Measurements from ENCODE around the gene OGG1.

The OGG1 gene

DNA sequence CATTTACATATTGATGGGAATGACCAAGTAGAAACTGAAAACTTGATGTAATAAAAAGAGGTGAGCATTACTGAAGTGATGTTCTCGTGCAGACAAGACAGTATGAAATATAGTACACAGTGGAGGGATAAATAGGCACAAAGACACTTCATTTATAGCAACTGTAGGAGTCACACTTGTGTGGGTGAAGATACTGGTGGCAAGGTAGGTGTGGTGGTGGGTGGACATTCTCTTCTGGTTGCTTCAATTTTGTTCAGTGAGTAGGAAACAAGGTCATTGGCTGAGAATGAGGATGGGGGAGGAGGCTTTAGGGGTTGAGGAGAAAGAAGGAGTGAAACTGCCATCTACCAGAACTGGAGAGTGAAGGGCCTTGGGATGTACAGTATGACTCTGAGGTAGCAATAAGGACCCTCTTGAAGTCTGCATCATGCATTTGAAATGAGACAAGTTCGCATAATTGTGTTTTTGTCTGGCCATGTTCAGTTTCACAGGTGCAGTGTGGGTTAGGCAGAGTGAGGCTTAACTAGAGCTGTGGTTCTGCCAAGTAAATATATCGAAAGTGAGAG is 39.5 kb upstream of the OGG1 start:
- H3K27me3 ChIP-seq (ENCODE audit: control insufficient read depth in 3 of 3, insufficient read depth in 3 of 3, low read depth in 1 of 3, low read length in 3 of 3), result peaks cover 0 to 12% (median 4%) of the 10 kb centered on the region in 3 experiments
- no peak overlapping the region for H4K91ac ChIP-seq (ENCODE audit: low read depth, low read length, poor library complexity)
- H3K36me3 ChIP-seq (replicated peaks in 1 of 2; ENCODE audit: control insufficient read depth in 2 of 2, insufficient read depth in 2 of 2, low read length in 2 of 2), result no peaks in the 10 kb centered on the region
- no peak overlapping the region for H3K4ac ChIP-seq (ENCODE audit: low read length)
- no peak overlapping the region for H3K4me3 ChIP-seq (ENCODE audit: low read length in 2 of 2)
- no peaks in the 10 kb centered on the region for H3K9me3 ChIP-seq (replicated peaks in 1 of 2; ENCODE audit: control insufficient read depth in 2 of 2, insufficient read depth in 1 of 2, low read depth in 1 of 2, low read length in 2 of 2)
- H2BK15ac ChIP-seq (ENCODE audit: low read length), result no peak overlapping the region
- no peak overlapping the region for H3K27ac ChIP-seq (replicated peaks; ENCODE audit: low read length)
- H3K9ac ChIP-seq (ENCODE audit: low read depth, low read length, poor library complexity), result no peak overlapping the region
- peaks cover 0 to 2% of the 10 kb centered on the region in 2 donors for H3K4me1 ChIP-seq (ENCODE audit: control insufficient read depth in 2 of 2, insufficient read depth in 1 of 2, low read depth in 1 of 2, low read length in 2 of 2)
- no peak overlapping the region for H4K8ac ChIP-seq (ENCODE audit: low read depth, low read length)
- H2AFZ ChIP-seq (ENCODE audit: low read length), result no peak overlapping the region
- no peak overlapping the region for H3K23ac ChIP-seq (ENCODE audit: low read depth, low read length, poor library complexity)
- WGBS, 2 donors (ENCODE audit: extremely low coverage in 2 of 2, insufficient read length in 2 of 2, insufficient replicate concordance in 1 of 2), result no CpG with 5 or more reads among the region's 3 CpGs
- no peak overlapping the region for H3K18ac ChIP-seq (ENCODE audit: low read length)
- no peak overlapping the region for H2BK120ac ChIP-seq (ENCODE audit: low read depth, low read length)
- no peak for DNase-seq (ENCODE audit: low spot score)
- no peak overlapping the region for H2BK12ac ChIP-seq (ENCODE audit: low read length)
- no peak overlapping the region for H2AK5ac ChIP-seq (ENCODE audit: low read depth, low read length)
- no peak overlapping the region for H3K4me2 ChIP-seq (ENCODE audit: insufficient read depth, low read length, poor library complexity, severe bottlenecking)
- no peak overlapping the region for H3K14ac ChIP-seq (ENCODE audit: low read length)
- H3K79me1 ChIP-seq (ENCODE audit: low read depth, low read length), result no peaks in the 10 kb centered on the region
- no peak overlapping the region for H2BK5ac ChIP-seq (ENCODE audit: low read length)

DNA sequence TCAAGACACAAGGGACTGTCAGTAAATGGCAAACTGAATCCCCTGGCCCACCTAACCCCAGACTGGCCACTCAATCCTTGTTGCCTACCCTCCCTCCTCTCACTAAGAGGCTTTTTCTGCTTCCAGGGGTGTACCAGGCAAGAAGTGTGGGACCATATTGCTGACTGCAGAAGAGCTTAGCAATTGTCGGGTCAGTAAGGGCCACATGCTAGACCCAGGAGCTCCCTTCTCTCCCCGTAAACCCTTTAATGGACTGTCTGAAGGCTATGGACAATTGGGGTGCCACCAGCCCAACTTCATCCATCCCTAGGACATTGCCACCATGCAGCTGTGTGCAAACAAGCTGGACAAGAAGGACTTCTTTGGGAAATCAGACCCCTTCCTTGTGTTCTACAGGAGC is 37.3 kb upstream of the OGG1 start:
- H3K27me3 ChIP-seq (ENCODE audit: control insufficient read depth in 3 of 3, insufficient read depth in 3 of 3, low read depth in 1 of 3, low read length in 3 of 3), result peaks cover 0 to 13% (median 3%) of the 10 kb centered on the region in 3 experiments
- no peaks in the 10 kb centered on the region for H3K9me3 ChIP-seq (replicated peaks in 1 of 2; ENCODE audit: control insufficient read depth in 2 of 2, insufficient read depth in 1 of 2, low read depth in 1 of 2, low read length in 2 of 2)
- no CpG with 5 or more reads among the region's 2 CpGs for WGBS, 2 donors (ENCODE audit: extremely low coverage in 2 of 2, insufficient read length in 2 of 2, insufficient replicate concordance in 1 of 2)
- no peak overlapping the region for H4K91ac ChIP-seq (ENCODE audit: low read depth, low read length, poor library complexity)
- no peak overlapping the region for H3K4me3 ChIP-seq (ENCODE audit: low read length in 2 of 2)
- no peak overlapping the region for H3K27ac ChIP-seq (replicated peaks; ENCODE audit: low read length)
- no peaks in the 10 kb centered on the region for H3K79me1 ChIP-seq (ENCODE audit: low read depth, low read length)
- H4K8ac ChIP-seq (ENCODE audit: low read depth, low read length), result no peak overlapping the region
- H3K4me1 ChIP-seq (ENCODE audit: control insufficient read depth in 2 of 2, insufficient read depth in 1 of 2, low read depth in 1 of 2, low read length in 2 of 2), result peaks cover 0 to 2% of the 10 kb centered on the region in 2 donors
- H3K18ac ChIP-seq (ENCODE audit: low read length), result no peak overlapping the region
- no peak overlapping the region for H2AK5ac ChIP-seq (ENCODE audit: low read depth, low read length)
- H3K23ac ChIP-seq (ENCODE audit: low read depth, low read length, poor library complexity), result no peak overlapping the region
- no peak overlapping the region for H2BK120ac ChIP-seq (ENCODE audit: low read depth, low read length)
- H3K36me3 ChIP-seq (replicated peaks in 1 of 2; ENCODE audit: control insufficient read depth in 2 of 2, insufficient read depth in 2 of 2, low read length in 2 of 2), result no peaks in the 10 kb centered on the region
- H3K4ac ChIP-seq (ENCODE audit: low read length), result no peak overlapping the region
- no peak overlapping the region for H2BK12ac ChIP-seq (ENCODE audit: low read length)
- H2AFZ ChIP-seq (ENCODE audit: low read length), result no peak overlapping the region
- no peak overlapping the region for H3K4me2 ChIP-seq (ENCODE audit: insufficient read depth, low read length, poor library complexity, severe bottlenecking)
- DNase-seq (ENCODE audit: low spot score), result no peak
- no peak overlapping the region for H3K14ac ChIP-seq (ENCODE audit: low read length)
- no peak overlapping the region for H3K9ac ChIP-seq (ENCODE audit: low read depth, low read length, poor library complexity)
- H2BK5ac ChIP-seq (ENCODE audit: low read length), result no peak overlapping the region
- no peak overlapping the region for H2BK15ac ChIP-seq (ENCODE audit: low read length)

DNA sequence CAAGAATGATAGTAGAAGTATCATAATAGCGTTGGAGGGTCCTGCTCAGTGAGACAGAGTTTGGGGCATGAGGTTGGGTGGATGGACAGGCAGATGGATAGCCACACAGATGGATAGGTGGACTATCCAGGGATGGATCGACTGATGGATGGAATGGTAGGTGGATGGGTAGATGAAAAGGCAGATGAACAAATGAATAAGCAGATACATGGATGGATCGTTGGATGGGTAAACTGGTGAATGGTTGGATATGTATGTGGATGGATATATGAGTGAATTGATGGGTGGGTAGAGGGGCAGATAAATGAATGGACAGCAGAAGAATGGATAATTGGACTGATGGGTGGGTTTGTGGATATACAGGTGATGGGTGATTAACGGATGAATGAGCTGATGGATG is 36.6 kb upstream of the OGG1 start:
- WGBS, 2 donors (ENCODE audit: extremely low coverage in 2 of 2, insufficient read length in 2 of 2, insufficient replicate concordance in 1 of 2), result 100% methylated on average over 2 of the region's 4 CpGs; no CpG with 5 or more reads in 1 of the 2 donors
- Histone ChIP-seq H3K36me3 (replicated peaks in 1 of 2; ENCODE audit: control insufficient read depth in 2 of 2, insufficient read depth in 2 of 2, low read length in 2 of 2) (no peaks in the 10 kb centered on the region), H4K91ac (ENCODE audit: low read depth, low read length, poor library complexity) (no peak overlapping the region)

DNA sequence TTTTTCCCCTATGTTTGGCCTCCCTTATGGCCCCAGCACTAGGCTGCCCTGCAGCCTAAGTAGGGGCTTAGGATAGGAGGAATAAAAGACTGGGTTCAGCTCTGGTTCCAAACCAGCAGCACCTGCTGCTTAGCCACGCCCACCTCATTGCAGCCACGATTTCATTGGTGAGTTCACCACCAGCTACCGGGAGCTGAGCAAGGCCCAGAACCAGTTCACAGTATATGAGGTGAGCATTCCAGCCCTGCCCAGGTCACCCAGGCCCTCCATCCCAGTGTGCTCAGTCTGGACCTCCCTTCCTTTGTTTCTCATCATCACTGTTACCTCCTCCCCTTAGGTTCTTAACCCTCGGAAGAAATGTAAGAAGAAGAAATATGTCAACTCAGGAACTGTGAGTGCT is 34.6 kb upstream of the OGG1 start:
- no peak overlapping the region for H3K14ac ChIP-seq (ENCODE audit: low read length)
- no peak overlapping the region for H3K23ac ChIP-seq (ENCODE audit: low read depth, low read length, poor library complexity)
- DNase-seq (ENCODE audit: low spot score), result no peak

More for the DNA sequence above, 36.6 kb upstream of the OGG1 start:
- H3K9ac ChIP-seq (ENCODE audit: low read depth, low read length, poor library complexity), result no peak overlapping the region
- H3K79me1 ChIP-seq (ENCODE audit: low read depth, low read length), result no peaks in the 10 kb centered on the region
- H2BK12ac ChIP-seq (ENCODE audit: low read length), result no peak overlapping the region
- no peaks in the 10 kb centered on the region for H3K9me3 ChIP-seq (replicated peaks in 1 of 2; ENCODE audit: control insufficient read depth in 2 of 2, insufficient read depth in 1 of 2, low read depth in 1 of 2, low read length in 2 of 2)
- H2AFZ ChIP-seq (ENCODE audit: low read length), result no peak overlapping the region
- H3K14ac ChIP-seq (ENCODE audit: low read length), result no peak overlapping the region
- no peak overlapping the region for H2AK5ac ChIP-seq (ENCODE audit: low read depth, low read length)
- H3K27ac ChIP-seq (replicated peaks; ENCODE audit: low read length), result no peak overlapping the region
- H4K8ac ChIP-seq (ENCODE audit: low read depth, low read length), result no peak overlapping the region
- no peak overlapping the region for H2BK5ac ChIP-seq (ENCODE audit: low read length)
- H3K27me3 ChIP-seq (ENCODE audit: control insufficient read depth in 3 of 3, insufficient read depth in 3 of 3, low read depth in 1 of 3, low read length in 3 of 3), result peaks cover 0 to 8% (median 3%) of the 10 kb centered on the region in 3 experiments
- H3K4me1 ChIP-seq (ENCODE audit: control insufficient read depth in 2 of 2, insufficient read depth in 1 of 2, low read depth in 1 of 2, low read length in 2 of 2), result peaks cover 0 to 2% of the 10 kb centered on the region in 2 donors
- no peak overlapping the region for H3K4me2 ChIP-seq (ENCODE audit: insufficient read depth, low read length, poor library complexity, severe bottlenecking)
- no peak overlapping the region for H3K23ac ChIP-seq (ENCODE audit: low read depth, low read length, poor library complexity)
- no peak for DNase-seq (ENCODE audit: low spot score)
- no peak overlapping the region for H3K18ac ChIP-seq (ENCODE audit: low read length)
- no peak overlapping the region for H2BK15ac ChIP-seq (ENCODE audit: low read length)
- no peak overlapping the region for H3K4me3 ChIP-seq (ENCODE audit: low read length in 2 of 2)
- H2BK120ac ChIP-seq (ENCODE audit: low read depth, low read length), result no peak overlapping the region
- no peak overlapping the region for H3K4ac ChIP-seq (ENCODE audit: low read length)

More for the DNA sequence above, 34.6 kb upstream of the OGG1 start:
- H3K36me3 ChIP-seq (replicated peaks in 1 of 2; ENCODE audit: control insufficient read depth in 2 of 2, insufficient read depth in 2 of 2, low read length in 2 of 2), result no peaks in the 10 kb centered on the region
- peak overlapping the region; percentile 61 for H3K9ac ChIP-seq (ENCODE audit: low read depth, low read length, poor library complexity)
- no peak overlapping the region for H3K4me3 ChIP-seq (ENCODE audit: low read length in 2 of 2)
- no peak overlapping the region for H4K8ac ChIP-seq (ENCODE audit: low read depth, low read length)
- H2BK5ac ChIP-seq (ENCODE audit: low read length), result no peak overlapping the region
- H2BK120ac ChIP-seq (ENCODE audit: low read depth, low read length), result no peak overlapping the region
- no peaks in the 10 kb centered on the region for H3K9me3 ChIP-seq (replicated peaks in 1 of 2; ENCODE audit: control insufficient read depth in 2 of 2, insufficient read depth in 1 of 2, low read depth in 1 of 2, low read length in 2 of 2)
- peaks cover 0 to 2% of the 10 kb centered on the region in 2 donors for H3K4me1 ChIP-seq (ENCODE audit: control insufficient read depth in 2 of 2, insufficient read depth in 1 of 2, low read depth in 1 of 2, low read length in 2 of 2)
- H2AK5ac ChIP-seq (ENCODE audit: low read depth, low read length), result no peak overlapping the region
- no peak overlapping the region for H3K18ac ChIP-seq (ENCODE audit: low read length)
- no peak overlapping the region for H3K4ac ChIP-seq (ENCODE audit: low read length)
- H3K4me2 ChIP-seq (ENCODE audit: insufficient read depth, low read length, poor library complexity, severe bottlenecking), result no peak overlapping the region
- no peak overlapping the region for H3K27ac ChIP-seq (replicated peaks; ENCODE audit: low read length)
- H4K91ac ChIP-seq (ENCODE audit: low read depth, low read length, poor library complexity), result no peak overlapping the region
- no peak overlapping the region for H2BK12ac ChIP-seq (ENCODE audit: low read length)
- H2BK15ac ChIP-seq (ENCODE audit: low read length), result no peak overlapping the region
- no CpG with 5 or more reads among the region's 4 CpGs for WGBS, 2 donors (ENCODE audit: extremely low coverage in 2 of 2, insufficient read length in 2 of 2, insufficient replicate concordance in 1 of 2)
- H3K27me3 ChIP-seq (ENCODE audit: control insufficient read depth in 3 of 3, insufficient read depth in 3 of 3, low read depth in 1 of 3, low read length in 3 of 3), result peaks cover 0 to 8% (median 3%) of the 10 kb centered on the region in 3 experiments
- no peaks in the 10 kb centered on the region for H3K79me1 ChIP-seq (ENCODE audit: low read depth, low read length)
- no peak overlapping the region for H2AFZ ChIP-seq (ENCODE audit: low read length)

Measured in neuronal stem cell (in vitro differentiated cells).